GM10266 (cell line): ENCODE results near the gene C19orf53.
"Not testable (repeated sequence)": the region's sequence is repeated elsewhere in the genome, so short reads cannot be mapped to it uniquely, and the experiment has no call there.

Experiments
- DNase-seq: peaks from one replicate; pipeline ENCODE4 v3.0.0; 2012; ENCODE audit errors: extremely low spot score
- TF ChIP-seq, protein P1 (sequence below): IDR thresholded peaks from 2 replicates; pipeline ENCODE4 v1.5.1; 2012; ENCODE audit warnings: mild to moderate bottlenecking, low read depth; ENCODE audit not compliant: control insufficient read depth, insufficient read depth; ENCODE audit errors: missing control alignments

Gene C19orf53

GRCh38 chr19:13788991-13789390 lies 14.7 kb downstream of the C19orf53 start:
- DNase-seq, result no peak
- TF ChIP-seq, protein P1, sequence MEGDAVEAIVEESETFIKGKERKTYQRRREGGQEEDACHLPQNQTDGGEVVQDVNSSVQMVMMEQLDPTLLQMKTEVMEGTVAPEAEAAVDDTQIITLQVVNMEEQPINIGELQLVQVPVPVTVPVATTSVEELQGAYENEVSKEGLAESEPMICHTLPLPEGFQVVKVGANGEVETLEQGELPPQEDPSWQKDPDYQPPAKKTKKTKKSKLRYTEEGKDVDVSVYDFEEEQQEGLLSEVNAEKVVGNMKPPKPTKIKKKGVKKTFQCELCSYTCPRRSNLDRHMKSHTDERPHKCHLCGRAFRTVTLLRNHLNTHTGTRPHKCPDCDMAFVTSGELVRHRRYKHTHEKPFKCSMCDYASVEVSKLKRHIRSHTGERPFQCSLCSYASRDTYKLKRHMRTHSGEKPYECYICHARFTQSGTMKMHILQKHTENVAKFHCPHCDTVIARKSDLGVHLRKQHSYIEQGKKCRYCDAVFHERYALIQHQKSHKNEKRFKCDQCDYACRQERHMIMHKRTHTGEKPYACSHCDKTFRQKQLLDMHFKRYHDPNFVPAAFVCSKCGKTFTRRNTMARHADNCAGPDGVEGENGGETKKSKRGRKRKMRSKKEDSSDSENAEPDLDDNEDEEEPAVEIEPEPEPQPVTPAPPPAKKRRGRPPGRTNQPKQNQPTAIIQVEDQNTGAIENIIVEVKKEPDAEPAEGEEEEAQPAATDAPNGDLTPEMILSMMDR, result no peak

DNA sequence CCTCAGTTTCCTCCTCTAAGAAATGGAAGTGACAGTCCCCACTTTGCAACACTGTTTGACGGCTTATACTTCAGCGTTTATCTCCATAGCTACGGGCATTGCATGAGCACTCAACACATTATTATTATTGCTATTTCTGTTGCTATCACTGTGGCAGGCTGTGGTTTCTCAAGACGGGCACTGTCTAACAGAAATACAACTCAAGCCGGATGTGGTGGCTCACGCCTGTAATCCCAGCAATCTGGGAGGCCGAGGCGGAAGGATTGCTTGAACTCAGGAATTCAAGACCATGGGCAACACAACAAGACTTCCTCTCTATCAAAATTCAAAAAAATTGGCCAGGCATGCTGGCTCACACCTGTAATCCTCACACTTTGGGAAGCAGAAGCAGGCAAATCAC lies 16.1 kb downstream of the C19orf53 start:
- TF ChIP-seq, protein P1, result no peak
- no peak for DNase-seq

GRCh38 chr19:13793317-13793716 lies 19.1 kb downstream of the C19orf53 start:
- not testable (repeated sequence) for DNase-seq

DNA sequence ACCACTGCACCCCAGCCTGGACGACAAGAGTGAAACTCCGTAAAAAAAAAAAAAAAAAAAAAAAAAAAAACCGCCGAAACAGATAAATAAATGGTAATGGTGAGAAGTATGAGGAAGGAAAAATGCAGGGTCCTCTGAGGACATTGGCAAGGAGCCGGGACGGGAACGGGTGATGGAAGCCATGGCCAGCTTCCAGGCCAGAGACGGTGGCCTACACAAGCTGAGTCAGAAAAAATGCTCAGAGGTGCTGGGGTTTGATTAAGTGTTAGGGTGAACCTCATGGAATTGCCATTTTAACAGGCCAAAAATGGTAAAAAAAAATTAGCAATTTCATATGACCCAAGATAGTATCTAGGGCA lies 20.1 kb downstream of the C19orf53 start:
- TF ChIP-seq, protein P1, result no peak
- DNase-seq, result no peak

- TF ChIP-seq, protein P1, result no peak
Measured at GRCh38 chr19:13794757-13795589, 20.7 kb downstream of the C19orf53 start, which contains the start of gene ZSWIM4. TSS of gene ZSWIM4 (plus strand) at chr19:13795443. CDS start at chr19:13795649, 206 bp downstream.

DNA sequence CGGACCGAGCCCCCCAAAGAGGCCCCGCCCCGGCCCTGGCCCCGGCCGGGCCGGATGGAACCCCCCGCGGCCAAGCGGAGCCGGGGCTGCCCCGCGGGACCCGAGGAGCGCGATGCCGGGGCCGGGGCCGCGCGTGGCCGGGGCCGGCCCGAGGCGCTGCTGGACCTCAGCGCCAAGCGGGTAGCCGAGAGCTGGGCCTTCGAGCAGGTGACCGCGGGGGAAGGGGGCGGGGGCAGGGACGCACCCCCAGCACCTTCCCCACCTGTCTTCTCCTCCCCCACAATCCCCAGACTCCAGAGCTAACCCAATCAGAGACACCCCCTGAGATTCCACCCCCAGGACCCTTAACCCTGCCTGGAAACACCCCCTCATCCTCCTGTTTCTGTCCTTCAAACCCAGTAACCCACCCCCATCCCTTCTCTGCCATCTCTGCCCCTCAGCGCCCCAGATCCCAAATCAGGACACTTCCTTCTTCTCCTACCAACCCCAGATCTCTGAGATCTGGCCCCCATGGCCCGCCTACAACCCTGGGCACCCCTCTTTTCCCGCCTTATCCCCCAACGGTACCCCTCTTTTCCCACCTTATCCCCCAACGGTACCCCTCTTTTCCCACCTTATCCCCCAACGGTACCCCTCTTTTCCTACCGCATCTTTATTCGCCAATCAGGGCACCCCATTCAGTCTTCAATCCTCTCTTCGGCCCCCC lies 21.5 kb downstream of the C19orf53 start:
- TF ChIP-seq, protein P1, result no peak
- peak; percentile 78 for DNase-seq

More at GRCh38 chr19:13794757-13795589, 20.7 kb downstream of the C19orf53 start, which contains the start of gene ZSWIM4:
- peak; percentile 99 for DNase-seq

DNA sequence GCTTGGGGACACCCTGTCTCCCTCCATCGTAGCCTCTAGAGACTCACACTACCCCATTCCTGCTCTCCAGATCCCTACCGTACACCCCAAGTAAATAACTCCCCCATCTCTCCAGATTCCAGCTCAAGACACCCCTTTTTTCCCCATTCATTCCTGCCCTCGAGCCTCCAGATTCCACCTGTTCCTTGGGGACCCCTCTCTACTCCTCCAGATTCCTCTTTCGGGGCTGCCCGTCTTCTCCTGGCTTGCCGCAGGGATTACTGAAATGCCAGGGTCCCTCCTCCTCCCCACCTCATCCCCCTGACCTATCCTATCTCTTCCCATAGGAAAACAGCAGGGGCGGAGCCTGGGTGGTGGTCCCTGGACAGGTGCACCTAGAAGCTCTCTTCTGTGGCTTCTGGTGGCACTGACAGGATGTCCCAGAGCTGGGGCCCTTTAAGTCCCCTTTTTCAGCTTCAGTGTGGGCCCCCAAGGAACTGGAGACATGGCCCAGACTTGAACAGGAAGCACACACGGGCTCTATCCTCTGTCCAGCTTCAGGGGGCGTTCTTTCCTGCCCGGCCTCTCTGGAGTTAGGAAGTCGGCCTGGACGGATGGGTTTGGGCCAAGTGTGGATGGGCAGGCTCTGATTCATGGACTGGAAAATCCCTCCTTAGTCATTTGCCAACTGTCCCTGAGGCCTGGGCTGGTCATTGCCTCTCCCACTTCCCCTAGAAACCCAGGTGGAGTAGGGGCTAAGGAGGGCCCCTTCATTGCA lies 22.2 kb downstream of the C19orf53 start:
- TF ChIP-seq, protein P1, result no peak
- peak; percentile 72 for DNase-seq
